Upper lobe of right lung (tissue), 1 donor: Measurements from ENCODE around the gene CUL5. TPM values are rescaled to one million over a fixed set of nuclear protein-coding genes. Genes with fewer than 3 reads are reported as not detected.

Experiments
- ATAC-seq: fragments of 200-7000 bp; cut with Tn5 transposase; one replicate; pipeline ENCODE4 v1.9.1; 2020; ENCODE audit warnings: mild to moderate bottlenecking, moderate library complexity
- DNase-seq: peaks from one replicate; pipeline ENCODE4 v3.0.0-alpha.2; 2020
- H3K27ac ChIP-seq: fragments of 200-600 bp; one replicate; pipeline ENCODE4 v1.8.0; 2022
- H3K27me3 ChIP-seq: fragments of 200-600 bp; one replicate; pipeline ENCODE4 v1.8.0; 2022; ENCODE audit warnings: mild to moderate bottlenecking
- H3K36me3 ChIP-seq: fragments of 200-600 bp; one replicate; pipeline ENCODE4 v1.8.0; 2022
- H3K4me1 ChIP-seq: fragments of 200-600 bp; one replicate; pipeline ENCODE4 v1.8.0; 2022
- H3K4me3 ChIP-seq: fragments of 200-600 bp; one replicate; pipeline ENCODE4 v1.8.0; 2022; ENCODE audit warnings: mild to moderate bottlenecking
- H3K9me3 ChIP-seq: fragments of 200-600 bp; one replicate; pipeline ENCODE4 v1.8.0; 2022
- CTCF ChIP-seq: fragments of 200-600 bp; IDR thresholded peaks from one replicate; pipeline ENCODE4 v1.8.0; 2022; ENCODE audit warnings: antibody characterized with exemption
- intact Hi-C: fragments of 100-400 bp; cut with DNase I; formaldehyde crosslinking; loops from one replicate; pipeline ENCODE4 v1.11.0; 2022
- total RNA-seq: library from RNA; stranded (reverse); fragmentation: NEBNext Ultra II Directional; extraction: Animal tissue kit (Norgen Biotek cat#: 25700); gene quantifications from one replicate; pipeline ENCODE4 v1.2.1, GENCODE V29; 2021
- donor health status: DM: no; HTN: yes; CAD: no; lungs with severe emphysema.

The CUL5 gene
- total RNA-seq, 1 donor from 2014 or later: 37.9 TPM

- ATAC-seq: no peak
- H3K4me1 ChIP-seq: no peaks in the 10 kb centered on the region
- no peak for TF ChIP-seq CTCF
- no peak overlapping the region for H3K4me3 ChIP-seq
- no peaks in the 10 kb centered on the region for H3K27me3 ChIP-seq
- DNase-seq: no peak
- intact Hi-C loops: no loop called here
- H3K36me3 ChIP-seq: peaks cover 70% of the 10 kb centered on the region
- no peaks in the 10 kb centered on the region for H3K9me3 ChIP-seq
- H3K27ac ChIP-seq: no peak overlapping the region
These were observed 84.6 kb downstream of the CUL5 start for GRCh38 chr11:108093128-108093904.

GRCh38 chr11:108097179-108097578 is 88.5 kb downstream of the CUL5 start:
- TF ChIP-seq CTCF: no peak
- no peaks in the 10 kb centered on the region for H3K9me3 ChIP-seq
- no peak overlapping the region for H3K27ac ChIP-seq
- ATAC-seq (no peak), DNase-seq (no peak)
- no peaks in the 10 kb centered on the region for H3K27me3 ChIP-seq
- intact Hi-C loops: no loop called here
- H3K36me3 ChIP-seq: peaks cover 81% of the 10 kb centered on the region
- no peaks in the 10 kb centered on the region for H3K4me1 ChIP-seq
- no peak overlapping the region for H3K4me3 ChIP-seq

GRCh38 chr11:108101090-108101775 is 92.5 kb downstream of the CUL5 start:
- ATAC-seq (no peak), DNase-seq (no peak)
- TF ChIP-seq CTCF: no peak
- Histone ChIP-seq H3K36me3 (peaks cover 99% of the 10 kb centered on the region), H3K4me3 (no peak overlapping the region), H3K4me1 (no peaks in the 10 kb centered on the region), H3K27me3 (no peaks in the 10 kb centered on the region), H3K27ac (no peak overlapping the region), H3K9me3 (no peaks in the 10 kb centered on the region)
- intact Hi-C loops: no loop called here

- intact Hi-C loops: no loop called here
- no peak for TF ChIP-seq CTCF
These were observed 102.4 kb downstream of the CUL5 start for GRCh38 chr11:108111126-108111525.

GRCh38 chr11:108112057-108112456 is 103.4 kb downstream of the CUL5 start:
- peaks cover 11% of the 10 kb centered on the region for H3K36me3 ChIP-seq
- ATAC-seq (no peak), DNase-seq (no peak)
- H3K27ac ChIP-seq: no peak overlapping the region
- TF ChIP-seq CTCF: no peak
- intact Hi-C loops: no loop called here
- H3K9me3 ChIP-seq: no peaks in the 10 kb centered on the region
- peaks cover 4% of the 10 kb centered on the region for H3K4me1 ChIP-seq
- H3K27me3 ChIP-seq: no peaks in the 10 kb centered on the region
- H3K4me3 ChIP-seq: no peak overlapping the region

More at GRCh38 chr11:108111126-108111525, 102.4 kb downstream of the CUL5 start:
- peaks cover 4% of the 10 kb centered on the region for H3K4me1 ChIP-seq
- DNase-seq (no peak), ATAC-seq (no peak)
- H3K4me3 ChIP-seq: no peak overlapping the region
- H3K36me3 ChIP-seq: peaks cover 18% of the 10 kb centered on the region
- no peaks in the 10 kb centered on the region for H3K9me3 ChIP-seq
- H3K27ac ChIP-seq: no peak overlapping the region
- H3K27me3 ChIP-seq: no peaks in the 10 kb centered on the region
